ENCODE results near the gene ZNF432.
"Not testable (repeated sequence)": the region's sequence is repeated elsewhere in the genome, so short reads cannot be mapped to it uniquely, and the experiment has no call there.

The ZNF432 gene

GRCh38 chr19:52048555-52049501 lies at the start of gene ZNF432:
TSS of gene ZNF432 (minus strand) at chr19:52048838. CDS start at chr19:52046868, 1,970 bp downstream.
- DNase-seq (ENCODE audit: low spot score): peak; percentile 81

DNA sequence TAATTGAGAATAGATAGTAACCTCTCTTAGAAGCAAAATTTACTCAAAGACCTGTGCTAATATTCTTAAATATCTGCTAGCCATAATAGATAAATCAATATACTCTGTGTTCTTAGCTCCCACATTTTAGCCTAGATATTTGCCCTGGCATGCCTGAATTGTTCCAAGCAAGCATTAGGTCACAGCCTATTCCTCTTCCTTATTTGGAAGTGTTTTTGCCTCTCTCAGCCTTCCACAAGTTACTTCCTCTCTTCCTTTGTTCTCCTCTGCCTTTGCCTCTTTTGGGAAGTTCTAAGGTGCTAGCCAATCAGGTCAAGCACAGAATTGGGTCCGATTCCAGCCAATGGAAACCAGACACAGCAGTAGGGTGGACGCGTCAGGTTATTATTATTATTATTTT lies 47.8 kb upstream of the ZNF432 start:
- not testable (repeated sequence) for DNase-seq (ENCODE audit: low spot score)

DNA sequence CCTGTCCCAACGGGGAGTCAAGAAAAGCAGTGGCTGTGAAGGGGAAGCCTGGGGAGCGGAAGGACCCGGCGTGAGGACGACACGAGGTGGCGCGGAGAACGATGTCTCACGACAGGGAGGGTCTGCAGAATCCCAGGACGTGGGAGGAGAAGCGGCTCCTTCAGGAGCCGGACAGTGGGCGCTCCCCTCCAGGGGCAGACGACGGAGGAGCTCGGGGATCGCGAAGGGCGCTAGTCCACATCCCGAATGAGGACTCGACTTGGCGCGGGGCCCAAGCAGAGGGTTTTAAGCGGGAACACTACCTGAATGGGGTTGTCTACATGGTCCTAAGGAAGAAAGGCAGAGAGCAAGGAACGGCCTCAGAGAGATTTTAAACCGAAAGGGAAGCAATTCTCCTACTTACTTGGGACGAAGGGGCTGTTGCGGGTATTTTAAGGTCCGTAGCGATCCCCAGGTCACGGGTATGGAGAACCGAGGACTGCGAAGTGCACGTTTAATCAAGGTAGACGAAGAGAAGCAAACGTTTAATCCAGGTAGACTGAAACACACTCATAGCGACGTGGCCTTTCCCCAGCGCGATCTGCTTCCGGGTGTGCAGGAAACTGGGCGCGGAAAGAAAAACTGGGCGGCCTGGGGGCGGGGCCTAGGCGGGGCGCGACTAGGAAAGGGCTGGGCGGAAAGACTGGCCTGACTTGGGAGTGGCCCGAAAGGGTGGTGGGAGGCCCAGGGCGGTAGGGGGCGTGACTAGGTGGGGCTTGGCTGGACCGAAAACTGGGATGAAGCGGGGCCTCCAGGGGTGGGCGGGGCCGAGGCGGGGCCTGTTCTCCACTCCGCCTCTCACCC lies 46.8 kb upstream of the ZNF432 start, which contains the start of gene ZNF841:
TSS of gene ZNF841 (minus strand) at position 594 of the 843 bp plus-strand sequence. CDS start 10,964 bp downstream, outside the sequence.
- peak; percentile 86 for DNase-seq (ENCODE audit: low spot score)

DNA sequence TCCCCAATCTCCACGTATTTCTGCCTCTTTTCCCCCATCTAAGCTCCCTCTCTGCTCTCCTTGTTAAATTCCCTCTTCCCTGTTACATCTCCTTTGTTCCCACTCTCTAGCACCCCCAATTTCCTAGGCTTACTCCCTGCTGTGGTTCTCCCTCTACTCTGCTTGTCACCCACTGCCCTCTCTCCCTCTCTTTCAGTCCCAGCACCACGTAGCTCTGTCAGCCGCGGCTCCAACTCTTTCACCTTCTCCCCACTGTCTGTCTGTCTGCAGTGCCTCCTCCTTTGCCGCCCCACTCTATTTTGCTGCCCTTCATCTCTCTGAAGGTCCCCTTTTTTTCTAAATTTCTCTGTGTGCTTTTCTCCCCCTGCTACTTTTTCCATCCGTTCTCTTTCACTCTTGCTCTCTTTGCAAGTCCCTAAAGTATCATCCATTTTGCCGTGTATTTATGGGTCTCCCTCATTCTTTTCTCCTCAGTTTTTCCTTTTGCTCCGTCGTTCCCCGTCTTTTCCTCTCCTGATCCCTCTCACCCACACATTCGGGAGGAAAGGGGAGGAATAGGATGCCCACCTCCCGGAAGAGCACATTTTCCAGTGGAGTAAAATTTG lies 46.0 kb upstream of the ZNF432 start:
- no peak for DNase-seq (ENCODE audit: low spot score)

- DNase-seq (ENCODE audit: low spot score): no peak
Measured at GRCh38 chr19:52086481-52086880, 37.8 kb upstream of the ZNF432 start.

DNA sequence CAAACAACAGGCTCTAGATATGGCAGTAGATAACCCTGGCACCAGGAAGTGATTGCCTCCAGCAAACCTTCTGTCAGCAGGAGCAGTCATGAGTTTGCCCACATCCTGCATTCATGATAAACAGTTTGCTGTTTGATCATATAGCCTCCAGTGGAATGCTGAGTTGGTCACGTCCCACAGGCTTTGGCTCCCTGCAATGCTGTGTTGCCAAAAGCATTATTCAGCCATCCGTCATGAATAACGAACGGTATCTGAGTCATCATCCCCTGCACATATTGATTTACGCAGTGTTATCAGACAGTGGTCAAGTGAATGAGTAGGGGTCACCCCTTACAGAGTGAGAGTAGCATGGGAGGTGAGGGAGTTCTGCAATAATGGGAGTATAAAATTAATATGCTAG lies 21.9 kb upstream of the ZNF432 start:
- no peak for DNase-seq (ENCODE audit: low spot score)

GRCh38 chr19:52069653-52070052 lies 21.0 kb upstream of the ZNF432 start:
- DNase-seq (ENCODE audit: low spot score): no peak

GRCh38 chr19:52066258-52066863 lies 17.7 kb upstream of the ZNF432 start:
- no peak for DNase-seq (ENCODE audit: low spot score)

DNA sequence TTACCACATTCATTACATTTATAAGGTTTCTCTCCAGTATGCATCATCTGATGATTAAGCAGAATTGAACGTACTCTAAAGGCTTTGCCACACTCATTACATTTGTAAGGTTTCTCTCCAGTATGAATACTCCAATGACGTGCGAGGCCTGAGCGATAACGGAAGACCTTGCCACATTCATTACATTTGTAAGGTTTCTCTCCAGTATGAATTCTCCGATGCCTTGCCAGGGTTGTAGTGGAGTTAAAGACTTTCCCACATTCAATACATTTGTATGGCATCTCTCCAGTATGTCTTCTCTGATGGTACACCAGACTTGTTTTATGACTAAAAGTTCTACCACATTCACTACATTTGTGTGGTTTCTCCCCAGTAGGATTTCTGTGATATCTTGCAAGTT lies 16.8 kb upstream of the ZNF432 start:
- DNase-seq (ENCODE audit: low spot score): no peak

- not testable (repeated sequence) for DNase-seq (ENCODE audit: low spot score)
Measured at GRCh38 chr19:52056480-52056879, 7.8 kb upstream of the ZNF432 start.

GRCh38 chr19:52051736-52052135 lies 3.1 kb upstream of the ZNF432 start:
- DNase-seq (ENCODE audit: low spot score): not testable (repeated sequence)

GRCh38 chr19:52039169-52039568 lies 9.5 kb downstream of the ZNF432 start:
- DNase-seq (ENCODE audit: low spot score): no peak

GRCh38 chr19:52034051-52034728 lies 14.4 kb downstream of the ZNF432 start:
- no peak for DNase-seq (ENCODE audit: low spot score)

DNA sequence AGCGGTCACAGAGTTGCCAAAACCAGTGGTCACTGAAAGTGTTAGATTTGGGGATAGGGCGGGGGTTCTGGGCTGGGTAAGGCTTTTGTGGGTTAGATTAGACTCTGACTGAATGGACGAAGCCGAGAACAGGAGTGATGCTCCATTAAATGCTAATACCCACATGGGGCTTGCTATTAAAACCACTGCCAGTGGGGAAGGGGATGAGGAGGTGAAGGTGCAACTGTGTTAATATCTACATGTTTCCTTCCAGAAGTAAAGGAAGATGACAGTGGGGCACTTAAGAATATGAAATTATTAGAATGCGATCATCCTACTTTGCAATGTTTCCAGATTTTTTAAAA lies 19.9 kb downstream of the ZNF432 start:
- DNase-seq (ENCODE audit: low spot score): no peak

- DNase-seq (ENCODE audit: low spot score): peak; percentile 82
Measured at GRCh38 chr19:52028027-52028779, 20.4 kb downstream of the ZNF432 start, which contains the start of gene ZNF614. TSS of gene ZNF614 (minus strand) at chr19:52028379. CDS start at chr19:52025745, 2,634 bp downstream.

DNA sequence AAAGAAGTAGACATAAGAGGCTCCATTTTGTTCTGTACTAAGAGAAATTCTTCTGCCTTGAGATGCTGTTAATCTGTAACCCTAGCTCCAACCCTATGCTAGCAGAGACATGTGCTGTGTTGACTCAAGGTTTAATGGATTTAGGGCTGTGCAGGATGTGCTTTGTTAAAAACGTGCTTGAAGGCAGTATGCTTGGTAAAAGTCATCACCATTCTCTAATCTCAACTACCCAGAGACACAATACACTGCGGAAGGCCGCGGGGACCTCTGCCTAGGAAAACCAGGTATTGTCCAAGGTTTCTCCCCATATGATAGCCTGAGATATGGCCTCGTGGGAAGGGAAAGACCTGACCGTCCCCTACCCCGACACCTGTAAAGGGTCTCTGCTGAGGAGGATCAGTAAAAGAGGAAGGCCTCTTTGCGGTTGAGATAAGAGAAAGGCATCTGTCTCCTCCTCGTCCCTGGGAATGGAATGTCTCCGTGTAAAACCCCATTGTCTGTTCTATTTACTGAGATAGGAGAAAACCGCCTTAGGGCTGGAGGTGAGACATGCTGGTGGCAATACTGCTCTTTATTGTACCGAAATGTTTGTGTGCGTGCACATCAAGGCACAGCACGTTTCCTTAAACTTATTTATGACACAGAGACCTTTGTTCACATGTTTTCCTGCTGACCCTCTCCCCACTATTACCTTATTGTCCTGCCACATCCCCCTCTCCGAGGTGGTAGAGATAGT lies 22.2 kb downstream of the ZNF432 start:
- not testable (repeated sequence) for DNase-seq (ENCODE audit: low spot score)

DNA sequence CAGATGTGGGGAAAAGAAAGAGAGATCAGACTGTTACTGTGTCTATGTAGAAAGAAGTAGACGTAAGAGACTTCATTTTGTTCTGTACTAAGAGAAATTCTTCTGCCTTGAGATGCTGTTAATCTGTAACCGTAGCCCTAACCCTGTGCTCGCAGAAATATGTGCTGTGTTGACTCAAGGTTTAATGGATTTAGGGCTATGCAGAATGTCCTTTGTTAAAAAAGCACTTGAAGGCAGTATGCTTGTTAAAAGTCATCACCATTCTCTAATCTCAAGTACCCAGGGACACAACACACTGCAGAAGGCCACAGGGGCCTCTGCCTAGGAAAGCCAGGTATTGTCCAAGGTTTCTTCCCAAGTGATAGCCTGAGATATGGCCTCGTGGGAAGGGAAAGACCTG lies 24.2 kb downstream of the ZNF432 start:
- not testable (repeated sequence) for DNase-seq (ENCODE audit: low spot score)

DNA sequence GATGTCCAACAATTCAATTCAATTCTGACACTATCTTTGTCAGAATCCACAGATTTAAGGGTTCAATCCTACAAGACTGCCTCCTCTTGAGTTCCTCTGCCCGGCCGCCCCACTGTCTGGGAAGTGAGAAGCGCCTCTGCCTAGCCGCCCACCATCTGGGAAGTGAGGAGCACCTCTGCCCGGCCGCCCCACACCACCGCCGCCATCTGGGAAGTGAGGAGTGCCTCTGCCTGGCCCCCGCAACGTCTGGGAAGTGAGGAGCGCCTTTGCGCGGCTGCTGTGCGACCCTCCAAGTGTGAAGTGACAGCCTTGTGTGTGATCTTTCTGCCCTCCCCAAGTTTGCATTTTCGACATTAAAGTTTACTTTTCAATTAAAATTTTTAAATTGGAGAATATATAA lies 26.4 kb downstream of the ZNF432 start:
- DNase-seq (ENCODE audit: low spot score): no peak

- DNase-seq (ENCODE audit: low spot score): no peak
Measured at GRCh38 chr19:52020506-52020905, 28.1 kb downstream of the ZNF432 start.

DNA sequence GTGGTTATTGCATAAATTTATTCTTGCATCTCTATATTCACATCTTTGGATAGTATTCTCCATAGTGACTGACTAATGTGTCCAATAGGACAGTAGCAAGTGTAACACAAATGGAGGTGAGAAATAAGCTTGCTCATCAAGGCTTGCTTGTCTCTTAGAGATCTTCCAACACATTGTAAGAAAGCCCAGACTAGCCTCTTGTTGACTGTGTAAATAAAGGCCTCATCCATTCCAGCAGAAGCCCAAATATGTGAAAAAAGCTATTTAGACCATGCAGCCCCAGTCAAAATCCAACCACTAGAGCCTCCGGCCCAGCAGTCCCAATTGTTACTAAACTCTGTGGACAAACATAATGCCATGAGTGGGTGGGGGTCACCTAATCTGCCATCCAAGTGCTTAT lies 38.0 kb downstream of the ZNF432 start:
- DNase-seq (ENCODE audit: low spot score): no peak
